Measurements from ENCODE around the gene ITPA. TPM values are rescaled to one million over a fixed set of nuclear protein-coding genes. Genes with fewer than 3 reads are reported as not detected.

Gene ITPA
- total RNA-seq, 1 donor from 2014 or later, result 52.5 TPM

DNA sequence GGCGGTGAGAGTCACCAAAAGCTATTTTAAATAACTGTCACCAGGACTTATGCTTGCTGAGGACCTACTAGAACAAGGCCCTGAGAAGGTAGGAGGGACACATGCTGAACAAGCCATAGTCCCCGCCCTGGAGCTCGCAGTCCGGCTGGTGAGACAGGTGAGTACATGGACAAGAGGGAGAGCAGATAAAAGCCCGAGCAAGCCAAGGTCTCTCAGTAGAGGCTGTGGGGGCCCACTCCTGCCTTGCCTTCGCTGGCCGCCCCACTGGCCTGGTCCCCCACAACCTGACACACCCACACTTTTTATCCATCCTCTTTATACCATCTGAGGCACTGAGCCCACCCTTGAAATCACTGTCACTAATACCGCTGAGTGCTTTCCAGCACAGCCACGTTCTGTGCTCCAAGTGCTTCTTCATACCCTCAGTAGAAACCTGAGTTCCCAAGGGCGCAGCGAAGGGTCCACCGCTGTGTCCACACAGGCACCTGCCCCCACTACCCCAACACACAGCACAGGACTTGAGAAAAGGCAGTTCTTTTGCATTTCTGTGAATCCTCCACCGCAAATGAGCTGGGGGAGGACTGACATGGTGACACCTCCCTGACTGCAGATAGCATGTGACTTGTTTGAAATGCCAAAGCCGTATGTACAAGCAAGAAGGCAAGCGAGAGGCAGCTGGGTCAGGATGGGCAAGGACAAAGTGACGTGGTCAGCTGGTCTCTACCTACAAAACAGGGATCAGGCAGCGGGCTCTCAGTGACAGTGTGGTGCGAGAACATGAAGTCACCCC is 16.9 kb upstream of the ITPA start:
- intact Hi-C loops (cut with DNase I), result no loop called here
- no peak for TF ChIP-seq POLR2A (IDR thresholded peaks at IDR 0.05)
- TF ChIP-seq, protein P1, sequence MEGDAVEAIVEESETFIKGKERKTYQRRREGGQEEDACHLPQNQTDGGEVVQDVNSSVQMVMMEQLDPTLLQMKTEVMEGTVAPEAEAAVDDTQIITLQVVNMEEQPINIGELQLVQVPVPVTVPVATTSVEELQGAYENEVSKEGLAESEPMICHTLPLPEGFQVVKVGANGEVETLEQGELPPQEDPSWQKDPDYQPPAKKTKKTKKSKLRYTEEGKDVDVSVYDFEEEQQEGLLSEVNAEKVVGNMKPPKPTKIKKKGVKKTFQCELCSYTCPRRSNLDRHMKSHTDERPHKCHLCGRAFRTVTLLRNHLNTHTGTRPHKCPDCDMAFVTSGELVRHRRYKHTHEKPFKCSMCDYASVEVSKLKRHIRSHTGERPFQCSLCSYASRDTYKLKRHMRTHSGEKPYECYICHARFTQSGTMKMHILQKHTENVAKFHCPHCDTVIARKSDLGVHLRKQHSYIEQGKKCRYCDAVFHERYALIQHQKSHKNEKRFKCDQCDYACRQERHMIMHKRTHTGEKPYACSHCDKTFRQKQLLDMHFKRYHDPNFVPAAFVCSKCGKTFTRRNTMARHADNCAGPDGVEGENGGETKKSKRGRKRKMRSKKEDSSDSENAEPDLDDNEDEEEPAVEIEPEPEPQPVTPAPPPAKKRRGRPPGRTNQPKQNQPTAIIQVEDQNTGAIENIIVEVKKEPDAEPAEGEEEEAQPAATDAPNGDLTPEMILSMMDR (IDR thresholded peaks at IDR 0.05), result no peak
- no peak for TF ChIP-seq POLR2AphosphoS5 (IDR thresholded peaks at IDR 0.05; ENCODE audit: insufficient read depth in 1 of 2, low read depth in 1 of 2)
- Histone ChIP-seq H3K4me3 (no peak overlapping the region), H3K9me3 (no peaks in the 10 kb centered on the region), H3K36me3 (peaks cover 0 to 79% of the 10 kb centered on the region in 2 donors), H3K27me3 (no peaks in the 10 kb centered on the region), H3K27ac (no peak overlapping the region), H3K4me1 (no peaks in the 10 kb centered on the region)
- DNase-seq (ENCODE audit: extremely low spot score in 2 of 2), result no peak

DNA sequence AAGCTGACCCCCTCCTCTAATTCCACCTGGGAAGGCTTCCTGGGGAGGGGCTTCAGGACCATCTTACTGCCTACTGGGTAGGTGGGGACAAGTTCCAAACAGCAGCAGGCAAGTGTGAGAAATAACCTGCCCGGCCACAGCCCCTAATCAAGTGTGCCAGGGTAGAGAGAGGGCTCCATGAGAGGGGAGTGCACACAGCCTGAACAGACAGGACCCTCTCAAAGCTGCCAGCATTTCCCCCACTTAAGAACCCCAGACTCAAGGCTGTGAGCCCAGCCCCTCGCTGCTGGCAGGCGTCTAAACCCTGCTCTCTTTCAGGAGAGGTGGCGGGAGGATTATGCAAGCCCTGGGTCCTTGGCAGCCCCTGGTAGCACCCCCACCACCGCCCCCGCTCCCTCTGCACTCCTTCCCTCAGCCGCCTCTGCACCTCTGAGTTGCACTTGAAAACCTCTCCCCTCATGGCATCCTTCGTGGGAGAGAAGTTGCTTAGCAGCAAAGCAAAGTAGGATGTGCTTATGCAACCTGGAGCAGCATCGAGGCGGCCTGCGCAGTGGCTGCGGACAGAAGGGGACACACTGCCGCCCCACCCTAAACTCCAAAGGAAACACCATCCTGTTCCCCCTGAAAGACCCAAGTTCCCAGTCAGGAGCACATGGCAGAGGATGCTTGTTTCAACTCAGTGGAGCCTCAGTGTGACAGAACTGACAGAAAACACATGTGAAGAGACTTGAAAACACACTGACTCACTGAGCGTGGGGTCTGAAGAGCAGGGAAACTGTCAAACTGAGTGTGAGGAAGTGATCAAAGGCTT is 15.3 kb upstream of the ITPA start:
- Histone ChIP-seq H3K36me3 (peaks cover 0 to 86% of the 10 kb centered on the region in 2 donors), H3K4me3 (no peak overlapping the region), H3K4me1 (no peaks in the 10 kb centered on the region), H3K27me3 (no peaks in the 10 kb centered on the region), H3K27ac (no peak overlapping the region), H3K9me3 (no peaks in the 10 kb centered on the region)
- TF ChIP-seq POLR2A (IDR thresholded peaks at IDR 0.05), result no peak
- TF ChIP-seq, protein P1 (IDR thresholded peaks at IDR 0.05), result no peak
- TF ChIP-seq POLR2AphosphoS5 (IDR thresholded peaks at IDR 0.05; ENCODE audit: insufficient read depth in 1 of 2, low read depth in 1 of 2), result no peak
- no peak for DNase-seq (ENCODE audit: extremely low spot score in 2 of 2)
- intact Hi-C loops (cut with DNase I), result no loop called here

DNA sequence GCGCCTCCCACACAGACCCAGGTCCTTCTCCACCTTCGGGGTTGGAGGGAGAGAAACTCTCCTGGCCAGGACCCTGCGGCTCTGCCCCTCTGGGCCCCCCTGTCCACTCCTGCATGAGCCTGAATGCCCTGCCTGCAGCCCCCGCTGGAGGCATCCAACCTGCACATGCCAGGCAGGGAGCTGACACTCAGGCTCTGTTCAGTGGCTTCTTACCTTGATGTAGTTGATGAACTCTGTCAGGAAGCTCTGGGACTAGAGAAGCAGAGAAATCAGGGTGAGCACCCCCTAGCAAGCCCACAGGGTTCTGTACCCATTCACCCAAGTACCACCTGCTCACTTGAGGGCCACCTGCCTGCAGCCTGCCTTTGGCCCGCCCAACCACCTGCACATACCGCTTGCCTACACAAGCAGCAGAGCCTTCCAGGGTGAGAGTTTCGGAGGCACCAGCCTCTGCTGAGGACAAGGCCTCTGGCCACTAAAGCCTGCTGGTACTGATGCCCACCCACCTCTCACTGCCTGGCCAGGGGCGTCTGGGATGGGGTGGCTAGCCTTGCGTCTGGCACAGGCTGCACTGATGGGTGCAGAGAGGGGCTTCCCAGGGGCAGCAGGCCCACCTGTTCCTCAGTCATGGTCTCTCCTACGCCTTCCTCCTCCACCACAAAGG is 14.5 kb upstream of the ITPA start:
- H3K36me3 ChIP-seq, result peaks cover 0 to 88% of the 10 kb centered on the region in 2 donors

DNA sequence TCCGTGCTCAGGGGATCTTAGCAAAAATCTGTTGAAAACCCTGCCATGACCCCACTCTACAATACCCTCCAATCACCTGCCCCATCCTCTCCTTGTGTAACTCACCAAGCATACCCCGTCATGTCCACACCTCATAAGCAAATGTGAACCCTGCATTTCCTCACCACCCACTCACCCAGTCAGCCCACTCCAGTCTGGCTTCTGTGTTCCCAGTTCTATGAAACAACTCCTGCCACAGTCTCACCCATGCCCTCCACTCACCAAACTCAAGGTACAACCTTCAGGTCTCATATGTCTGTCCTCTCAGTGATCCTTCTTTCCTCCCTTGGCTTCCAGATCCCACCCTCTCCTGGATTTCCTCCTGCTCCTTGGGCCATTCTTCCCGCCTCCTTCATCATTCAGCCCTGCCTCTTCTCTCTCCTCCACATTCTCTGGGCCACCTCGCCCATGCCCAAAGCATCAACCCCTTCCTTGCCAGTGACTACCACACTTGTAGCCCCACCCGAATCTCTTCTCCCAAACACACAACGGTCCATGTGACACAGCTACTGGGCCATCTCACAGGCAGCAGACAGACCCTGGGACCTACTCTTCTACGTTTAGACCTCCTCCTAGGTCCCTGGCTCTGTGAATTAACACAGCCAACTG is 13.6 kb upstream of the ITPA start:
- H3K9me3 ChIP-seq, result no peaks in the 10 kb centered on the region
- no peaks in the 10 kb centered on the region for H3K4me1 ChIP-seq
- DNase-seq (ENCODE audit: extremely low spot score in 2 of 2), result no peak
- intact Hi-C loops (cut with DNase I), result no loop called here
- H3K27me3 ChIP-seq, result no peaks in the 10 kb centered on the region
- peaks cover 0 to 88% of the 10 kb centered on the region in 2 donors for H3K36me3 ChIP-seq
- TF ChIP-seq, protein P1 (IDR thresholded peaks at IDR 0.05), result no peak
- TF ChIP-seq POLR2A (IDR thresholded peaks at IDR 0.05) (no peak), POLR2AphosphoS5 (IDR thresholded peaks at IDR 0.05; ENCODE audit: insufficient read depth in 1 of 2, low read depth in 1 of 2) (no peak)
- H3K27ac ChIP-seq, result no peak overlapping the region
- no peak overlapping the region for H3K4me3 ChIP-seq

More for the DNA sequence above, 14.5 kb upstream of the ITPA start:
- intact Hi-C loops (cut with DNase I), result no loop called here
- H3K9me3 ChIP-seq, result no peaks in the 10 kb centered on the region
- no peaks in the 10 kb centered on the region for H3K27me3 ChIP-seq
- no peaks in the 10 kb centered on the region for H3K4me1 ChIP-seq
- H3K4me3 ChIP-seq, result no peak overlapping the region
- no peak for DNase-seq (ENCODE audit: extremely low spot score in 2 of 2)
- no peak overlapping the region for H3K27ac ChIP-seq
- TF ChIP-seq, protein P1 (IDR thresholded peaks at IDR 0.05), result no peak
- no peak for TF ChIP-seq POLR2AphosphoS5 (IDR thresholded peaks at IDR 0.05; ENCODE audit: insufficient read depth in 1 of 2, low read depth in 1 of 2)
- TF ChIP-seq POLR2A (IDR thresholded peaks at IDR 0.05), result no peak
